ENCODE data around the gene SRSF1.

SRSF1 gene

GRCh38 chr17:57988301-57989250 lies 18.5 kb downstream of the SRSF1 start:
- H3K27ac ChIP-seq (ENCODE audit: low read depth, low read length) = peak overlapping the region; percentile 95
- H3K36me3 ChIP-seq (ENCODE audit: control insufficient read depth, insufficient read depth, low read length) = peaks cover 9% of the 10 kb centered on the region
- peaks cover 31% of the 10 kb centered on the region for H3K4me1 ChIP-seq (ENCODE audit: control insufficient read depth, insufficient read depth, low read length)
- H3K27me3 ChIP-seq (ENCODE audit: control insufficient read depth, insufficient read depth, low read length) = no peaks in the 10 kb centered on the region
- no peaks in the 10 kb centered on the region for H3K9me3 ChIP-seq (ENCODE audit: control insufficient read depth, insufficient read depth, low read length)
- peak overlapping the region; percentile 81 for H3K9ac ChIP-seq (ENCODE audit: low read depth, low read length)
- H3K4me3 ChIP-seq (ENCODE audit: low read depth, low read length) = peak overlapping the region; percentile 87

- H3K4me3 ChIP-seq (ENCODE audit: low read depth, low read length) = peak within 1 kb of the TSS; percentile 87
- H3K9me3 ChIP-seq (ENCODE audit: control insufficient read depth, insufficient read depth, low read length) = no peaks in the 10 kb centered on the region
- peaks cover 14% of the 10 kb centered on the region for H3K36me3 ChIP-seq (ENCODE audit: control insufficient read depth, insufficient read depth, low read length)
- peak within 1 kb of the TSS; percentile 81 for H3K9ac ChIP-seq (ENCODE audit: low read depth, low read length)
- H3K27ac ChIP-seq (ENCODE audit: low read depth, low read length) = peak within 1 kb of the TSS; percentile 95
- H3K27me3 ChIP-seq (ENCODE audit: control insufficient read depth, insufficient read depth, low read length) = no peaks in the 10 kb centered on the region
- peaks cover 34% of the 10 kb centered on the region for H3K4me1 ChIP-seq (ENCODE audit: control insufficient read depth, insufficient read depth, low read length)
These were observed 19.3 kb downstream of the SRSF1 start, which contains the start of gene VEZF1 for GRCh38 chr17:57987581-57988300. VEZF1 (minus strand) TSS chr17:57988254; CDS start chr17:57988111, 143 bp downstream.

GRCh38 chr17:57986841-57987580 lies 20.0 kb downstream of the SRSF1 start:
- H3K4me1 ChIP-seq (ENCODE audit: control insufficient read depth, insufficient read depth, low read length) = peaks cover 34% of the 10 kb centered on the region
- no peaks in the 10 kb centered on the region for H3K27me3 ChIP-seq (ENCODE audit: control insufficient read depth, insufficient read depth, low read length)
- peak overlapping the region; percentile 95 for H3K27ac ChIP-seq (ENCODE audit: low read depth, low read length)

GRCh38 chr17:57985675-57985974 lies 21.4 kb downstream of the SRSF1 start:
- Histone ChIP-seq H3K36me3 (ENCODE audit: control insufficient read depth, insufficient read depth, low read length) (peaks cover 35% of the 10 kb centered on the region), H3K4me3 (ENCODE audit: low read depth, low read length) (peak overlapping the region; percentile 7; the same call in 1 of the 2 replicates), H3K27ac (ENCODE audit: low read depth, low read length) (no peak overlapping the region)

More at GRCh38 chr17:57986841-57987580, 20.0 kb downstream of the SRSF1 start:
- no peaks in the 10 kb centered on the region for H3K9me3 ChIP-seq (ENCODE audit: control insufficient read depth, insufficient read depth, low read length)
- H3K9ac ChIP-seq (ENCODE audit: low read depth, low read length) = peak overlapping the region; percentile 76
- peak overlapping the region; percentile 87 for H3K4me3 ChIP-seq (ENCODE audit: low read depth, low read length)
- peaks cover 21% of the 10 kb centered on the region for H3K36me3 ChIP-seq (ENCODE audit: control insufficient read depth, insufficient read depth, low read length)

GRCh38 chr17:57984936-57985674 lies 21.9 kb downstream of the SRSF1 start:
- Histone ChIP-seq H3K36me3 (ENCODE audit: control insufficient read depth, insufficient read depth, low read length) (peaks cover 40% of the 10 kb centered on the region), H3K27ac (ENCODE audit: low read depth, low read length) (no peak overlapping the region), H3K27me3 (ENCODE audit: control insufficient read depth, insufficient read depth, low read length) (no peaks in the 10 kb centered on the region), H3K9me3 (ENCODE audit: control insufficient read depth, insufficient read depth, low read length) (no peaks in the 10 kb centered on the region), H3K4me3 (ENCODE audit: low read depth, low read length) (no peak overlapping the region), H3K4me1 (ENCODE audit: control insufficient read depth, insufficient read depth, low read length) (peaks cover 31% of the 10 kb centered on the region), H3K9ac (ENCODE audit: low read depth, low read length) (no peak overlapping the region)

More at GRCh38 chr17:57985675-57985974, 21.4 kb downstream of the SRSF1 start:
- peaks cover 31% of the 10 kb centered on the region for H3K4me1 ChIP-seq (ENCODE audit: control insufficient read depth, insufficient read depth, low read length)
- H3K27me3 ChIP-seq (ENCODE audit: control insufficient read depth, insufficient read depth, low read length) = no peaks in the 10 kb centered on the region
- H3K9me3 ChIP-seq (ENCODE audit: control insufficient read depth, insufficient read depth, low read length) = no peaks in the 10 kb centered on the region
- H3K9ac ChIP-seq (ENCODE audit: low read depth, low read length) = no peak overlapping the region

GRCh38 chr17:57984261-57984890 lies 22.7 kb downstream of the SRSF1 start:
- no peaks in the 10 kb centered on the region for H3K9me3 ChIP-seq (ENCODE audit: control insufficient read depth, insufficient read depth, low read length)
- H3K4me3 ChIP-seq (ENCODE audit: low read depth, low read length) = no peak overlapping the region
- peaks cover 25% of the 10 kb centered on the region for H3K4me1 ChIP-seq (ENCODE audit: control insufficient read depth, insufficient read depth, low read length)
- H3K36me3 ChIP-seq (ENCODE audit: control insufficient read depth, insufficient read depth, low read length) = peaks cover 47% of the 10 kb centered on the region
- no peak overlapping the region for H3K9ac ChIP-seq (ENCODE audit: low read depth, low read length)
- H3K27me3 ChIP-seq (ENCODE audit: control insufficient read depth, insufficient read depth, low read length) = no peaks in the 10 kb centered on the region
- H3K27ac ChIP-seq (ENCODE audit: low read depth, low read length) = no peak overlapping the region

GRCh38 chr17:57983446-57983845 lies 23.6 kb downstream of the SRSF1 start:
- peaks cover 21% of the 10 kb centered on the region for H3K4me1 ChIP-seq (ENCODE audit: control insufficient read depth, insufficient read depth, low read length)
- peaks cover 57% of the 10 kb centered on the region for H3K36me3 ChIP-seq (ENCODE audit: control insufficient read depth, insufficient read depth, low read length)
- H3K4me3 ChIP-seq (ENCODE audit: low read depth, low read length) = no peak overlapping the region
- H3K9me3 ChIP-seq (ENCODE audit: control insufficient read depth, insufficient read depth, low read length) = no peaks in the 10 kb centered on the region
- no peak overlapping the region for H3K27ac ChIP-seq (ENCODE audit: low read depth, low read length)
- H3K27me3 ChIP-seq (ENCODE audit: control insufficient read depth, insufficient read depth, low read length) = no peaks in the 10 kb centered on the region
- no peak overlapping the region for H3K9ac ChIP-seq (ENCODE audit: low read depth, low read length)

- Histone ChIP-seq H3K4me3 (ENCODE audit: low read depth, low read length) (no peak overlapping the region), H3K4me1 (ENCODE audit: control insufficient read depth, insufficient read depth, low read length) (peaks cover 21% of the 10 kb centered on the region), H3K36me3 (ENCODE audit: control insufficient read depth, insufficient read depth, low read length) (peaks cover 65% of the 10 kb centered on the region), H3K9ac (ENCODE audit: low read depth, low read length) (no peak overlapping the region), H3K27ac (ENCODE audit: low read depth, low read length) (no peak overlapping the region), H3K9me3 (ENCODE audit: control insufficient read depth, insufficient read depth, low read length) (no peaks in the 10 kb centered on the region), H3K27me3 (ENCODE audit: control insufficient read depth, insufficient read depth, low read length) (no peaks in the 10 kb centered on the region)
These were observed 24.4 kb downstream of the SRSF1 start for GRCh38 chr17:57982452-57983170.

- Histone ChIP-seq H3K9ac (ENCODE audit: low read depth, low read length) (no peak overlapping the region), H3K27me3 (ENCODE audit: control insufficient read depth, insufficient read depth, low read length) (no peaks in the 10 kb centered on the region), H3K4me3 (ENCODE audit: low read depth, low read length) (no peak overlapping the region), H3K36me3 (ENCODE audit: control insufficient read depth, insufficient read depth, low read length) (peaks cover 86% of the 10 kb centered on the region), H3K27ac (ENCODE audit: low read depth, low read length) (no peak overlapping the region), H3K9me3 (ENCODE audit: control insufficient read depth, insufficient read depth, low read length) (no peaks in the 10 kb centered on the region), H3K4me1 (ENCODE audit: control insufficient read depth, insufficient read depth, low read length) (peaks cover 13% of the 10 kb centered on the region; the same call in 1 of the 2 replicates)
These were observed 26.5 kb downstream of the SRSF1 start for GRCh38 chr17:57980522-57980921.

All from HUES48 (cell line).